Stimulated activated effector memory CD8-positive, alpha-beta T cell treated with anti-CD3 and anti-CD28 coated beads, Interleukin-12 subunit alpha, Interleukin-12 subunit beta, amount 100 ng/mL, for 72 hours (primary cell): ENCODE measurements around the gene C22orf42.
"Not testable (repeated sequence)": the region's sequence is repeated elsewhere in the genome, so short reads cannot be mapped to it uniquely, and the experiment has no call there.

Experiments
- ATAC-seq: fragments of 150-1000 bp; cut with Tn5 transposase; 2 replicates; pipeline ENCODE4 v1.10.0; 2021
- DNase-seq, 2 donors: peaks; one replicate each; pipeline ENCODE4 v3.0.0; 2021 to 2022; ENCODE audit warnings: low spot score in 2 of 2
- H3K27ac Mint-ChIP-seq: one replicate; pipeline ENCODE4 v1.8.0; 2022; ENCODE audit warnings: mild to moderate bottlenecking, mixed read lengths
- H3K36me3 Mint-ChIP-seq: one replicate; pipeline ENCODE4 v1.8.0; 2022; ENCODE audit warnings: mild to moderate bottlenecking, mixed read lengths
- H3K4me1 Mint-ChIP-seq: one replicate; pipeline ENCODE4 v1.8.0; 2022; ENCODE audit warnings: mixed read lengths
- H3K4me3 Mint-ChIP-seq: one replicate; pipeline ENCODE4 v1.8.0; 2022; ENCODE audit warnings: mild to moderate bottlenecking, mixed read lengths
- H3K9me3 Mint-ChIP-seq: one replicate; pipeline ENCODE4 v1.8.0; 2022; ENCODE audit warnings: mixed read lengths

The C22orf42 gene

GRCh38 chr22:32154727-32155126 is 4.4 kb downstream of the C22orf42 start:
- not testable (repeated sequence) for H3K9me3 Mint-ChIP-seq, H3K27ac Mint-ChIP-seq, H3K36me3 Mint-ChIP-seq, H3K4me3 Mint-ChIP-seq, ATAC-seq, DNase-seq
- H3K4me1 Mint-ChIP-seq = peaks cover 13% of the 10 kb centered on the region

GRCh38 chr22:32151641-32152040 is 7.5 kb downstream of the C22orf42 start:
- ATAC-seq, H3K27ac Mint-ChIP-seq, H3K9me3 Mint-ChIP-seq, H3K4me3 Mint-ChIP-seq, DNase-seq, H3K36me3 Mint-ChIP-seq: not testable (repeated sequence)
- H3K4me1 Mint-ChIP-seq = peaks cover 13% of the 10 kb centered on the region

GRCh38 chr22:32150647-32151046 is 8.5 kb downstream of the C22orf42 start:
- Mint-ChIP-seq H3K27ac (peak overlapping the region; percentile 15), H3K4me1 (peaks cover 13% of the 10 kb centered on the region)
- not testable (repeated sequence) for H3K36me3 Mint-ChIP-seq, H3K4me3 Mint-ChIP-seq, DNase-seq, H3K9me3 Mint-ChIP-seq, ATAC-seq

- peaks cover 30% of the 10 kb centered on the region for H3K4me1 Mint-ChIP-seq
- H3K27ac Mint-ChIP-seq, H3K9me3 Mint-ChIP-seq, ATAC-seq, H3K4me3 Mint-ChIP-seq, H3K36me3 Mint-ChIP-seq, DNase-seq: not testable (repeated sequence)
These were observed 10.7 kb downstream of the C22orf42 start for GRCh38 chr22:32148372-32148771.

GRCh38 chr22:32147128-32147527 is 12.0 kb downstream of the C22orf42 start:
- not testable (repeated sequence) for H3K9me3 Mint-ChIP-seq, DNase-seq, ATAC-seq, H3K36me3 Mint-ChIP-seq, H3K4me3 Mint-ChIP-seq, H3K27ac Mint-ChIP-seq
- H3K4me1 Mint-ChIP-seq = peaks cover 35% of the 10 kb centered on the region

GRCh38 chr22:32144496-32145274 is 14.4 kb downstream of the C22orf42 start:
- H3K27ac Mint-ChIP-seq = peak overlapping the region; percentile 86
- no peak for ATAC-seq
- no peak for DNase-seq
- H3K4me3 Mint-ChIP-seq = no peak overlapping the region
- H3K9me3 Mint-ChIP-seq = peaks cover 6% of the 10 kb centered on the region
- peaks cover 44% of the 10 kb centered on the region for H3K4me1 Mint-ChIP-seq
- H3K36me3 Mint-ChIP-seq = no peaks in the 10 kb centered on the region

GRCh38 chr22:32142600-32142999 is 16.5 kb downstream of the C22orf42 start:
- Mint-ChIP-seq H3K9me3 (peaks cover 6% of the 10 kb centered on the region), H3K36me3 (peaks cover 8% of the 10 kb centered on the region), H3K4me3 (peak overlapping the region; percentile 24), H3K4me1 (peaks cover 56% of the 10 kb centered on the region), H3K27ac (peak overlapping the region; percentile 86)
- DNase-seq = peak in 1 of 2 donors; percentile 59
- peak; percentile 77 for ATAC-seq

- H3K27ac Mint-ChIP-seq, H3K9me3 Mint-ChIP-seq, H3K4me3 Mint-ChIP-seq, H3K36me3 Mint-ChIP-seq: not testable (repeated sequence)
- H3K4me1 Mint-ChIP-seq = peaks cover 62% of the 10 kb centered on the region
- DNase-seq (peak in 1 of 2 donors; percentile 52), ATAC-seq (peak; percentile 69)
These were observed 18.4 kb downstream of the C22orf42 start for GRCh38 chr22:32140688-32141087.

- H3K9me3 Mint-ChIP-seq, DNase-seq, H3K36me3 Mint-ChIP-seq, ATAC-seq: not testable (repeated sequence)
- Mint-ChIP-seq H3K4me3 (peak overlapping the region; percentile 84), H3K4me1 (peaks cover 47% of the 10 kb centered on the region), H3K27ac (peak overlapping the region; percentile 89)
These were observed 20.5 kb downstream of the C22orf42 start for GRCh38 chr22:32138576-32138975.

GRCh38 chr22:32137731-32138324 is 21.3 kb downstream of the C22orf42 start:
- peak in 1 of 2 donors; percentile 80 for DNase-seq
- Mint-ChIP-seq H3K4me3 (peak overlapping the region; percentile 84), H3K27ac (peak overlapping the region; percentile 89), H3K4me1 (peaks cover 39% of the 10 kb centered on the region)
- H3K9me3 Mint-ChIP-seq, H3K36me3 Mint-ChIP-seq: not testable (repeated sequence)
- ATAC-seq = peak; percentile 63

- not testable (repeated sequence) for H3K27ac Mint-ChIP-seq, ATAC-seq, H3K9me3 Mint-ChIP-seq, H3K36me3 Mint-ChIP-seq, DNase-seq
- Mint-ChIP-seq H3K4me3 (peak overlapping the region; percentile 84), H3K4me1 (peaks cover 30% of the 10 kb centered on the region)
These were observed 22.2 kb downstream of the C22orf42 start for GRCh38 chr22:32136881-32137280.

GRCh38 chr22:32135958-32136357 is 23.1 kb downstream of the C22orf42 start:
- H3K36me3 Mint-ChIP-seq, H3K27ac Mint-ChIP-seq, DNase-seq, H3K4me3 Mint-ChIP-seq, ATAC-seq, H3K9me3 Mint-ChIP-seq: not testable (repeated sequence)
- peaks cover 21% of the 10 kb centered on the region for H3K4me1 Mint-ChIP-seq

GRCh38 chr22:32134796-32135195 is 24.3 kb downstream of the C22orf42 start:
- peaks cover 18% of the 10 kb centered on the region for H3K4me1 Mint-ChIP-seq
- not testable (repeated sequence) for H3K36me3 Mint-ChIP-seq, H3K9me3 Mint-ChIP-seq, ATAC-seq, DNase-seq, H3K27ac Mint-ChIP-seq, H3K4me3 Mint-ChIP-seq

- Mint-ChIP-seq H3K27ac (no peak overlapping the region), H3K9me3 (no peaks in the 10 kb centered on the region), H3K4me1 (peaks cover 8% of the 10 kb centered on the region), H3K36me3 (peaks cover 2% of the 10 kb centered on the region), H3K4me3 (no peak overlapping the region)
- ATAC-seq (no peak), DNase-seq (no peak)
These were observed 26.3 kb downstream of the C22orf42 start for GRCh38 chr22:32132783-32133182.

GRCh38 chr22:32132126-32132525 is 27.0 kb downstream of the C22orf42 start:
- no peak for ATAC-seq
- no peak overlapping the region for H3K27ac Mint-ChIP-seq
- H3K36me3 Mint-ChIP-seq = no peaks in the 10 kb centered on the region

GRCh38 chr22:32130464-32130863 is 28.6 kb downstream of the C22orf42 start:
- Mint-ChIP-seq H3K27ac (no peak overlapping the region), H3K4me3 (no peak overlapping the region), H3K36me3 (no peaks in the 10 kb centered on the region), H3K9me3 (no peaks in the 10 kb centered on the region), H3K4me1 (no peaks in the 10 kb centered on the region)
- ATAC-seq (no peak), DNase-seq (no peak)

More at GRCh38 chr22:32132126-32132525, 27.0 kb downstream of the C22orf42 start:
- DNase-seq = no peak
- Mint-ChIP-seq H3K4me1 (peaks cover 1% of the 10 kb centered on the region), H3K4me3 (no peak overlapping the region), H3K9me3 (no peaks in the 10 kb centered on the region)
